Cardiac fibroblast (primary cell): ENCODE measurements around the gene GGTLC2.
"Not testable (repeated sequence)": the region's sequence is repeated elsewhere in the genome, so short reads cannot be mapped to it uniquely, and the experiment has no call there.

Source experiments
- DNase-seq, 2 donors: peaks; one replicate each; pipeline versions ENCODE4 v3.0.0 to v3.0.0-alpha.2; 2010; ENCODE audit warnings: low read depth in 2 of 2
- H3K4me3 ChIP-seq, 2 donors: replicated peaks in 1 of 2; 1 replicate in 1 of 2; 2 replicates in 1 of 2; pipeline ENCODE4 v1.5.1; 2011; ENCODE audit warnings: low read depth in 2 of 2, low read length in 2 of 2, mild to moderate bottlenecking in 2 of 2, moderate library complexity in 1 of 2
- TF ChIP-seq, protein P1 (sequence below): IDR thresholded peaks from one replicate; pipeline ENCODE4 v1.5.1; 2011; ENCODE audit warnings: low read depth, mild to moderate bottlenecking, low read length, inconsistent platforms

Gene GGTLC2

GRCh38 chr22:22604326-22605073 is 39.9 kb upstream of the GGTLC2 start:
- H3K4me3 ChIP-seq, result no peak overlapping the region
- TF ChIP-seq, protein P1, sequence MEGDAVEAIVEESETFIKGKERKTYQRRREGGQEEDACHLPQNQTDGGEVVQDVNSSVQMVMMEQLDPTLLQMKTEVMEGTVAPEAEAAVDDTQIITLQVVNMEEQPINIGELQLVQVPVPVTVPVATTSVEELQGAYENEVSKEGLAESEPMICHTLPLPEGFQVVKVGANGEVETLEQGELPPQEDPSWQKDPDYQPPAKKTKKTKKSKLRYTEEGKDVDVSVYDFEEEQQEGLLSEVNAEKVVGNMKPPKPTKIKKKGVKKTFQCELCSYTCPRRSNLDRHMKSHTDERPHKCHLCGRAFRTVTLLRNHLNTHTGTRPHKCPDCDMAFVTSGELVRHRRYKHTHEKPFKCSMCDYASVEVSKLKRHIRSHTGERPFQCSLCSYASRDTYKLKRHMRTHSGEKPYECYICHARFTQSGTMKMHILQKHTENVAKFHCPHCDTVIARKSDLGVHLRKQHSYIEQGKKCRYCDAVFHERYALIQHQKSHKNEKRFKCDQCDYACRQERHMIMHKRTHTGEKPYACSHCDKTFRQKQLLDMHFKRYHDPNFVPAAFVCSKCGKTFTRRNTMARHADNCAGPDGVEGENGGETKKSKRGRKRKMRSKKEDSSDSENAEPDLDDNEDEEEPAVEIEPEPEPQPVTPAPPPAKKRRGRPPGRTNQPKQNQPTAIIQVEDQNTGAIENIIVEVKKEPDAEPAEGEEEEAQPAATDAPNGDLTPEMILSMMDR, result no peak
- no peak for DNase-seq

- TF ChIP-seq, protein P1, result no peak
- no peak for DNase-seq
These were observed 39.4 kb upstream of the GGTLC2 start for GRCh38 chr22:22605074-22605404.

DNA sequence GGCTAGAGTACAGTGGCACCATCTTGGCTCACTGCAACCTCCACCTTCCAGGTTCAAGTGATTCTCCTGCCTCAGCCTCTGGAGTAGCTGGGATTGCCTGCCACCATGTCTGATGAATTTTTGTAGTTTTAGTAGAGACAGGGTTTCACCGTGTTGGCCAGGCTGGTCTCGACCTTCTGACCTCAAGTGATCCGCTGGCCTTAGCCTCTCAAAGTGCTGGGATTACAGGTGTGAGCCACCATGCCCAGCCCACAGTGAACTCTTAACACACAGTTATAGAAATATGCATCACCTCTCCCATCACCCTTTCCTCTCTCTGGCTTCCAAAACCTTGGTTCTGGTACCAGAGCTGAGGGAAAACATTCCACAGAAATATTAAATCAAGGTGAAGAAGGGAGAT is 36.4 kb upstream of the GGTLC2 start:
- not testable (repeated sequence) for H3K4me3 ChIP-seq, DNase-seq

More at GRCh38 chr22:22605074-22605404, 39.4 kb upstream of the GGTLC2 start:
- no peak overlapping the region for H3K4me3 ChIP-seq

DNA sequence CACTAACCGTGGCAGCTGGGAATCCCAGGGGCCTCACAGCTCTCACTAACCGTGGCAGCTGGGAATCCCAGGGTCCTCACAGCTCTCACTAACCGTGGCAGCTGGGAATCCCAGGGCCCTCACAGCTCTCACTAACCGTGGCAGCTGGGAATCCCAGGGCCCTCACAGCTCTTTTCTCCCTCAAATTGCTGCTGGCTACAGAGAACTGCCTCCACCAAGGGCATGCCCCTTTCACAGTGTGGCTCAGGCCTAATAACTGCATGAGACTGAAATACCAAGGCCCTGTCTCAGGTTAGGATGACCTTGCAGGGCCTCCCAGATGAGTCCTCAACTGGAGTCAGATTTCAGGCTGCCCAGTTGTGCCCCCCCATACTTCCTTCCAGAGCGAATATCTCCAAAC is 35.1 kb upstream of the GGTLC2 start:
- no peak overlapping the region for H3K4me3 ChIP-seq
- TF ChIP-seq, protein P1, result no peak
- no peak for DNase-seq

DNA sequence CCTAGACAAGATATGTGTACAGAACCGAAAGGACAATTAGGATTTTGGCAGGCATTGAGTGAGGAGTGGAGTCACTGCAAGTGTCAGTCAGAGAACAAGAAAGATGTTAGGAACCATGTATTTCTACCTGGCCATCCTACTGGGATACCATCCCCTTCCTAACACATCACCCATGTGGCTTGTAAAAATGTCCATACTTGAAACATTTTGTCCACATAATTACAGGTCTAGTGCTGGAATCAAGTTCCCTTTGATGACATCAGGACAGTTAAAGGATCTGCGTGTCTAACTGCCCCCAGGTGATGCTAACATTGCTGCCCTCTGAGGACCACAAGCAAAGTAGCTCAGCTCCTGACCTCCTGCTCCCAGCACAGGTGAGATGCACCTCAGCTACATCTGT is 31.9 kb upstream of the GGTLC2 start:
- H3K4me3 ChIP-seq, result no peak overlapping the region
- TF ChIP-seq, protein P1, result no peak
- no peak for DNase-seq

GRCh38 chr22:22614065-22614464 is 30.3 kb upstream of the GGTLC2 start:
- TF ChIP-seq, protein P1, result no peak
- no peak overlapping the region for H3K4me3 ChIP-seq
- no peak for DNase-seq

DNA sequence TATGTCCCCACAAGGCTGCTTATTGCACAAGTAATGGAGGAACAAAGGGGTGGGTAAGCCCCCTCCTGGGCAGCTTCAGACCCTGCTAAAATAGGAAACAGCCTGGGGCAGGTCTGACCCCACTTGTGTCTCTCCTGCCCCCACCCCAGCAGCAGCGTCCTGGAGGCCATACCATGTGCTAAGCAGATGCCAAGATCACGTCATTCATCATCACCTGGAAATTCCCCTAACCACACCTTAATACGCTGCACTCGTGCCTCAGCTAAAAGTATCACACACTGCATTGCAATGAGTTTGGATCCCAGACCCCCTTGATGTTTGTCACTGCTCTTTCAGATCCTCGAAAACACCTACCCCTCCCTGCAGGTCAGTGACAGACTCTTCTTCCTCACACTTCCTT is 27.8 kb upstream of the GGTLC2 start:
- TF ChIP-seq, protein P1, result no peak
- DNase-seq, result no peak
- no peak overlapping the region for H3K4me3 ChIP-seq
